ENCODE measurements around the gene CDK14.

The CDK14 gene

GRCh38 chr7:90672210-90672609 lies 76.1 kb downstream of the CDK14 start:
- H4K20me1 ChIP-seq (ENCODE audit: insufficient read depth, low read length), result no peaks in the 10 kb centered on the region
- TF ChIP-seq EZH2phosphoT487 (IDR thresholded peaks at IDR 0.05; ENCODE audit: low read length) (no peak), CTCF (IDR thresholded peaks at IDR 0.05; ENCODE audit: low read length) (no peak), EZH2 (optimal IDR thresholded peaks at IDR 0.05; ENCODE audit: low read depth, low read length) (no peak)
- H3F3A ChIP-seq (ENCODE audit: insufficient read depth, low read length), result no peaks in the 10 kb centered on the region
- no peak overlapping the region for H2AFZ ChIP-seq (ENCODE audit: low read length)
- no peaks in the 10 kb centered on the region for H3K9me2 ChIP-seq (replicated peaks; ENCODE audit: insufficient read depth, low read length)
- H3K27me3 ChIP-seq (replicated peaks; ENCODE audit: insufficient read depth, low read length), result no peaks in the 10 kb centered on the region
- DNase-seq, result no peak
- no peak overlapping the region for H3K27ac ChIP-seq (ENCODE audit: low read length)
- no peaks in the 10 kb centered on the region for H3K79me2 ChIP-seq (ENCODE audit: low read length)
- no peaks in the 10 kb centered on the region for H3K9me3 ChIP-seq (replicated peaks; ENCODE audit: insufficient read depth, low read length)
- H3K4me1 ChIP-seq (ENCODE audit: low read length), result no peaks in the 10 kb centered on the region; the same call in 1 of the 2 replicates
- H3K4me2 ChIP-seq (ENCODE audit: low read depth, low read length), result no peak overlapping the region
- no peaks in the 10 kb centered on the region for H3K36me3 ChIP-seq (replicated peaks; ENCODE audit: insufficient read depth, low read length)
- no peak overlapping the region for H3K9ac ChIP-seq (ENCODE audit: low read length)
- no peak overlapping the region for H3K4me3 ChIP-seq (ENCODE audit: low read length)

GRCh38 chr7:90674625-90675024 lies 78.5 kb downstream of the CDK14 start:
- Histone ChIP-seq H3K4me1 (ENCODE audit: low read length) (no peaks in the 10 kb centered on the region; the same call in 1 of the 2 replicates), H2AFZ (ENCODE audit: low read length) (no peak overlapping the region), H4K20me1 (ENCODE audit: insufficient read depth, low read length) (no peaks in the 10 kb centered on the region), H3K27ac (ENCODE audit: low read length) (no peak overlapping the region), H3K9me3 (replicated peaks; ENCODE audit: insufficient read depth, low read length) (no peaks in the 10 kb centered on the region), H3K9me2 (replicated peaks; ENCODE audit: insufficient read depth, low read length) (no peaks in the 10 kb centered on the region), H3K9ac (ENCODE audit: low read length) (no peak overlapping the region), H3K4me3 (ENCODE audit: low read length) (no peak overlapping the region), H3F3A (ENCODE audit: insufficient read depth, low read length) (no peaks in the 10 kb centered on the region), H3K27me3 (replicated peaks; ENCODE audit: insufficient read depth, low read length) (no peaks in the 10 kb centered on the region), H3K4me2 (ENCODE audit: low read depth, low read length) (no peak overlapping the region), H3K79me2 (ENCODE audit: low read length) (no peaks in the 10 kb centered on the region), H3K36me3 (replicated peaks; ENCODE audit: insufficient read depth, low read length) (no peaks in the 10 kb centered on the region)
- DNase-seq, result no peak
- TF ChIP-seq EZH2 (optimal IDR thresholded peaks at IDR 0.05; ENCODE audit: low read depth, low read length) (no peak), EZH2phosphoT487 (IDR thresholded peaks at IDR 0.05; ENCODE audit: low read length) (no peak), CTCF (IDR thresholded peaks at IDR 0.05; ENCODE audit: low read length) (no peak)

- no peaks in the 10 kb centered on the region for H3K79me2 ChIP-seq (ENCODE audit: low read length)
- no peaks in the 10 kb centered on the region; the same call in 1 of the 2 replicates for H3K4me1 ChIP-seq (ENCODE audit: low read length)
Observed at GRCh38 chr7:90675982-90676381, 79.9 kb downstream of the CDK14 start.

More at GRCh38 chr7:90675982-90676381, 79.9 kb downstream of the CDK14 start:
- H3K27ac ChIP-seq (ENCODE audit: low read length), result no peak overlapping the region
- no peaks in the 10 kb centered on the region for H4K20me1 ChIP-seq (ENCODE audit: insufficient read depth, low read length)
- TF ChIP-seq CTCF (IDR thresholded peaks at IDR 0.05; ENCODE audit: low read length), result no peak
- no peak for TF ChIP-seq EZH2 (optimal IDR thresholded peaks at IDR 0.05; ENCODE audit: low read depth, low read length)
- TF ChIP-seq EZH2phosphoT487 (IDR thresholded peaks at IDR 0.05; ENCODE audit: low read length), result no peak
- no peaks in the 10 kb centered on the region for H3K9me3 ChIP-seq (replicated peaks; ENCODE audit: insufficient read depth, low read length)
- H3K9ac ChIP-seq (ENCODE audit: low read length), result no peak overlapping the region
- no peaks in the 10 kb centered on the region for H3K27me3 ChIP-seq (replicated peaks; ENCODE audit: insufficient read depth, low read length)
- DNase-seq, result no peak
- no peaks in the 10 kb centered on the region for H3F3A ChIP-seq (ENCODE audit: insufficient read depth, low read length)
- H3K4me2 ChIP-seq (ENCODE audit: low read depth, low read length), result no peak overlapping the region
- H3K9me2 ChIP-seq (replicated peaks; ENCODE audit: insufficient read depth, low read length), result no peaks in the 10 kb centered on the region
- H2AFZ ChIP-seq (ENCODE audit: low read length), result no peak overlapping the region
- no peaks in the 10 kb centered on the region for H3K36me3 ChIP-seq (replicated peaks; ENCODE audit: insufficient read depth, low read length)
- H3K4me3 ChIP-seq (ENCODE audit: low read length), result no peak overlapping the region
